GM12878 (cell line): ENCODE measurements around the gene NUDT3. TPM values are rescaled to one million over a fixed set of nuclear protein-coding genes. Genes with fewer than 3 reads are reported as not detected.

Source experiments
- ATF7 ChIP-seq: fragments of 450-650 bp; IDR thresholded peaks from 2 replicates; pipeline ENCODE4 v1.6.1; 2016; ENCODE audit warnings: low read depth, mild to moderate bottlenecking
- BMI1 ChIP-seq: fragments of 450-650 bp; IDR thresholded peaks from 2 replicates; pipeline ENCODE4 v1.6.1; 2016; ENCODE audit warnings: mild to moderate bottlenecking, moderate library complexity, borderline replicate concordance
- FOXK2 ChIP-seq: fragments of 450-650 bp; IDR thresholded peaks from 2 replicates; pipeline ENCODE4 v1.6.1; 2017; ENCODE audit warnings: mild to moderate bottlenecking, moderate library complexity
- HSF1 ChIP-seq: fragments of 150-350 bp; IDR thresholded peaks from 2 replicates; pipeline ENCODE4 v1.6.1; 2014; ENCODE audit warnings: mild to moderate bottlenecking, low read depth, low read length
- IKZF1 ChIP-seq: fragments of 450-650 bp; conservative IDR thresholded peaks from 2 replicates; pipeline ENCODE4 v1.6.1; 2017; ENCODE audit warnings: antibody characterized with exemption, mild to moderate bottlenecking
- IRF4 ChIP-seq: IDR thresholded peaks from 2 replicates; pipeline ENCODE4 v1.6.1; 2011; ENCODE audit warnings: low read depth, low read length
- JUND ChIP-seq: IDR thresholded peaks from 2 replicates; pipeline ENCODE4 v1.6.1; 2012; ENCODE audit warnings: low read depth, mild to moderate bottlenecking, low read length, improper control_type of control experiment, moderate library complexity
- REST ChIP-seq: IDR thresholded peaks from 2 replicates; pipeline ENCODE4 v1.6.1; 2012; ENCODE audit warnings: mild to moderate bottlenecking, low read depth, low read length
- RFX5 ChIP-seq: IDR thresholded peaks from 2 replicates; pipeline ENCODE4 v1.6.1; 2011; ENCODE audit warnings: low read depth, low read length, improper control_type of control experiment
- SMAD1 ChIP-seq: fragments of 450-650 bp; IDR thresholded peaks from 2 replicates; pipeline ENCODE4 v1.6.1; 2018; ENCODE audit warnings: mild to moderate bottlenecking, low read depth; ENCODE audit not compliant: partially characterized antibody
- SRF ChIP-seq, 2 experiments: IDR thresholded peaks; 2 replicates each; pipeline ENCODE4 v1.6.1; 2011; ENCODE audit warnings: low read depth in 2 of 2, low read length in 2 of 2, mild to moderate bottlenecking in 1 of 2, moderate library complexity in 1 of 2
- SUPT20H ChIP-seq: IDR thresholded peaks from 2 replicates; pipeline ENCODE4 v1.6.1; 2011; ENCODE audit warnings: low read depth, mild to moderate bottlenecking, low read length, moderate library complexity, borderline replicate concordance; ENCODE audit not compliant: control insufficient read depth
- TBL1XR1 ChIP-seq: IDR thresholded peaks from 2 replicates; pipeline ENCODE4 v1.6.1; 2012; ENCODE audit warnings: low read depth, low read length, improper control_type of control experiment
- ZBED1 ChIP-seq: IDR thresholded peaks from 2 replicates; pipeline ENCODE4 v1.6.1; 2016; ENCODE audit warnings: borderline replicate concordance
- ZBTB33 ChIP-seq: fragments of 450-650 bp; IDR thresholded peaks from 2 replicates; pipeline ENCODE4 v1.6.1; 2017; ENCODE audit warnings: mild to moderate bottlenecking
- ZBTB4 ChIP-seq: fragments of 450-650 bp; formaldehyde crosslinking; IDR thresholded peaks from 2 replicates; pipeline ENCODE4 v1.4.0; 2022; ENCODE audit warnings: mild to moderate bottlenecking, moderate library complexity
- ZNF207 ChIP-seq: fragments of 450-650 bp; IDR thresholded peaks from 2 replicates; pipeline ENCODE4 v1.6.1; 2014; ENCODE audit warnings: antibody characterized with exemption, mild to moderate bottlenecking, borderline replicate concordance
- ZNF24 ChIP-seq: fragments of 450-650 bp; IDR thresholded peaks from 2 replicates; pipeline ENCODE4 v1.6.1; 2017; ENCODE audit warnings: antibody characterized with exemption, mild to moderate bottlenecking
- ZNF384 ChIP-seq: IDR thresholded peaks from 2 replicates; pipeline ENCODE4 v1.6.1; 2012; ENCODE audit warnings: low read depth, mild to moderate bottlenecking, low read length, improper control_type of control experiment, borderline replicate concordance
- ZSCAN29 ChIP-seq: fragments of 450-650 bp; IDR thresholded peaks from 2 replicates; pipeline ENCODE4 v1.6.1; 2017; ENCODE audit warnings: mild to moderate bottlenecking, moderate library complexity
- polyA plus RNA-seq, 11 experiments: library from polyadenylated mRNA; depleted of rRNA in 4 of 11; unstranded in 6 of 11; stranded (reverse) in 5 of 11; fragments of >200 nt; fragmentation: Nextera tagmentation in 4 of 11; fragmentation: Illumina TruSeq in 1 of 11; extraction: Ambion mirVana in 4 of 11; extraction: Trizol in 1 of 11; gene quantifications; 1 replicate in 1 of 11; 2 replicates in 10 of 11; pipeline versions ENCODE4 v1.2.1 to v1.2.3, GENCODE V29; 2011 to 2016; ENCODE audit warnings: inconsistent platforms in 2 of 11, missing spikeins in 2 of 11, low read depth in 1 of 11
- total RNA-seq, 4 experiments: library from RNA; depleted of rRNA in 3 of 4; stranded (reverse); fragments of >200 nt in 3 of 4; fragmentation: Illumina TruSeq in 1 of 4; extraction: Trizol in 1 of 4; gene quantifications; 2 replicates each; pipeline versions ENCODE4 v1.2.1 to v1.2.3, GENCODE V29; 2013 to 2021

The NUDT3 gene
- total and polyA plus RNA-seq, 10 of the 15 experiments (the other 5 are each of a cell fraction or from before 2014, with no cell fraction given), result 2.4 to 32.3 (median 25.5) TPM

- TF ChIP-seq ZBTB33, result no peak
- no peak for TF ChIP-seq REST
- TF ChIP-seq SRF (IDR thresholded peaks at IDR 0.05; ENCODE audit: low read depth in 2 of 2, low read length in 2 of 2), result no peak; a peak in 1 of 4 replicates
- TF ChIP-seq HSF1, result no peak
- no peak for TF ChIP-seq ZBTB4 (CRISPR knock-in tag)
- peak; percentile 75 for TF ChIP-seq ZNF207
- no peak for TF ChIP-seq ZNF384
- TF ChIP-seq JUND, result no peak
- no peak for TF ChIP-seq BMI1
- TF ChIP-seq FOXK2, result no peak
- no peak for TF ChIP-seq IRF4
- TF ChIP-seq TBL1XR1, result peak; percentile 85; the same call in 1 of the 2 replicates
- 0 out of 2 replicates have a peak, but pooled peaks have one; percentile 20 for TF ChIP-seq ATF7
- no peak; the same call in 1 of the 2 replicates for TF ChIP-seq RFX5
- peak; percentile 77 for TF ChIP-seq ZNF24
- no peak for TF ChIP-seq SMAD1
- no peak; the same call in 1 of the 2 replicates for TF ChIP-seq ZSCAN29
- peak; percentile 98 for TF ChIP-seq IKZF1
- TF ChIP-seq ZBED1, result no peak
- TF ChIP-seq SUPT20H, result no peak
These were observed at the start of gene NUDT3 (continued) for GRCh38 chr6:34392497-34393190.
